Smooth muscle cell (in vitro differentiated cells): Measurements from ENCODE around the gene PTPRU. TPM values are rescaled to one million over a fixed set of nuclear protein-coding genes. Genes with fewer than 3 reads are reported as not detected.
A peak's percentile ranks its signal among the peaks of the same experiment; 100 is the strongest.

ENCODE experiments used
- DNase-seq: peaks from one replicate; lab custom pipeline; 2025; ENCODE audit not compliant: unreplicated experiment; lab: John Stamatoyannopoulos, UW
- H2AFZ ChIP-seq: fragments of 200-600 bp; sonication (generic); 2 replicates; pipeline ENCODE4 v1.6.0; 2016; ENCODE audit warnings: antibody characterized with exemption, low read depth, mild to moderate bottlenecking
- H3F3A ChIP-seq: fragments of 200-600 bp; sonication (generic); 2 replicates; pipeline ENCODE4 v1.6.0; 2017; ENCODE audit warnings: antibody characterized with exemption, low read depth
- H3K27ac ChIP-seq: fragments of 200-600 bp; sonication (generic); 2 replicates; pipeline ENCODE4 v1.5.1; 2016; ENCODE audit warnings: low read depth, mild to moderate bottlenecking
- H3K27me3 ChIP-seq: fragments of 200-600 bp; sonication (generic); 2 replicates; pipeline ENCODE4 v1.6.1; 2016; ENCODE audit warnings: low read depth, mild to moderate bottlenecking
- H3K36me3 ChIP-seq: fragments of 200-600 bp; sonication (generic); 2 replicates; pipeline ENCODE4 v1.5.1; 2016; ENCODE audit warnings: low read depth
- H3K4me1 ChIP-seq: fragments of 200-600 bp; sonication (generic); 2 replicates; pipeline ENCODE4 v1.5.1; 2016; ENCODE audit warnings: low read depth
- H3K4me2 ChIP-seq: fragments of 200-600 bp; sonication (generic); 2 replicates; pipeline ENCODE4 v1.6.0; 2016; ENCODE audit warnings: mild to moderate bottlenecking
- H3K4me3 ChIP-seq: fragments of 200-600 bp; sonication (generic); 2 replicates; pipeline ENCODE4 v1.5.1; 2016; ENCODE audit warnings: mild to moderate bottlenecking
- H3K79me2 ChIP-seq: fragments of 200-600 bp; sonication (generic); 2 replicates; pipeline ENCODE4 v1.6.0; 2016; ENCODE audit warnings: low read depth, mild to moderate bottlenecking
- H3K9ac ChIP-seq: fragments of 200-600 bp; sonication (generic); 2 replicates; pipeline ENCODE4 v1.6.0; 2016; ENCODE audit warnings: low read depth
- H3K9me3 ChIP-seq: fragments of 200-600 bp; sonication (generic); replicated peaks from 2 replicates; pipeline ENCODE4 v1.5.1; 2016; ENCODE audit warnings: low read depth
- H4K20me1 ChIP-seq: fragments of 200-600 bp; sonication (generic); 2 replicates; pipeline ENCODE4 v1.6.0; 2016; ENCODE audit warnings: low read depth
- WGBS: methylation state at CpG from one replicate; pipeline ENCODE4 v1.1.7; 2016; ENCODE audit warnings: low lambda C conversion rate; 5-methylcytosine and 5-hydroxymethylcytosine counted together
- polyA plus RNA-seq: library from polyadenylated mRNA; unstranded; fragments of >200 nt; fragmentation: Nextera tagmentation; extraction: Ambion mirVana; gene quantifications from 2 replicates; pipeline ENCODE4 v1.2.1, GENCODE V29; 2016
- total RNA-seq: library from RNA; depleted of rRNA; stranded (reverse); fragments of >200 nt; gene quantifications from 2 replicates; pipeline ENCODE4 v1.2.3, GENCODE V29; 2014
- TF ChIP-seq, protein P1 (sequence below): fragments of 200-600 bp; sonication (generic); IDR thresholded peaks from 2 replicates; pipeline ENCODE4 v1.5.1; 2017; ENCODE audit warnings: borderline replicate concordance, mild to moderate bottlenecking, antibody characterized with exemption; ENCODE audit not compliant: insufficient read depth, poor library complexity, severe bottlenecking

The PTPRU gene
- total and polyA plus RNA-seq, 2 experiments from 2014 or later = 41.1 to 67.8 TPM

GRCh38 chr1:29197590-29197924, 38.8 kb upstream of the PTPRU start:
- Histone ChIP-seq H3K79me2 (no peaks in the 10 kb centered on the region), H3K9ac (peak overlapping the region; percentile 26)
- DNase-seq = no peak

DNA sequence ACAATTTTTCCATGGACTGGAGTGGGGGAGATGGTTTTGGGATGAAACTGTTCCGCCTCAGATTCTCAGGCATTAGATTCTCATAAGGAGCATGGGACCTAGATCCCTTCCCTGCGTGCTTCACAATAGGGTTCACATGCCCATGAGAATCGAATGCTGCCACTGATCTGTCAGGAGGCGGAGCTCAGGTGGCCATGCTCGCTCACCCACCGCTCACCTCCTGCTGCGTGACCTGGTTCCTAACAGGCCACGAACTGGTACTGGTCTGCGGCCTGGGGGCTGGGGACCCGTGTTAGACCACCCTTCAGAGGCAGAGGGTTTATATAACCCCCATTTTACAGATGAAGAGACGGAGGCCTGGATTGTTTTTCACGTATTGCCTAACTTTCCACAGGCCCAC, 38.3 kb upstream of the PTPRU start:
- Histone ChIP-seq H3K4me3 (no peak overlapping the region), H3F3A (peaks cover 23% of the 10 kb centered on the region), H3K9ac (no peak overlapping the region), H4K20me1 (no peaks in the 10 kb centered on the region), H3K9me3 (no peaks in the 10 kb centered on the region), H3K4me2 (no peak overlapping the region), H3K27ac (peak overlapping the region; percentile 85), H3K79me2 (no peaks in the 10 kb centered on the region), H2AFZ (no peak overlapping the region), H3K27me3 (no peaks in the 10 kb centered on the region), H3K4me1 (peaks cover 7% of the 10 kb centered on the region), H3K36me3 (no peaks in the 10 kb centered on the region)
- TF ChIP-seq, protein P1, sequence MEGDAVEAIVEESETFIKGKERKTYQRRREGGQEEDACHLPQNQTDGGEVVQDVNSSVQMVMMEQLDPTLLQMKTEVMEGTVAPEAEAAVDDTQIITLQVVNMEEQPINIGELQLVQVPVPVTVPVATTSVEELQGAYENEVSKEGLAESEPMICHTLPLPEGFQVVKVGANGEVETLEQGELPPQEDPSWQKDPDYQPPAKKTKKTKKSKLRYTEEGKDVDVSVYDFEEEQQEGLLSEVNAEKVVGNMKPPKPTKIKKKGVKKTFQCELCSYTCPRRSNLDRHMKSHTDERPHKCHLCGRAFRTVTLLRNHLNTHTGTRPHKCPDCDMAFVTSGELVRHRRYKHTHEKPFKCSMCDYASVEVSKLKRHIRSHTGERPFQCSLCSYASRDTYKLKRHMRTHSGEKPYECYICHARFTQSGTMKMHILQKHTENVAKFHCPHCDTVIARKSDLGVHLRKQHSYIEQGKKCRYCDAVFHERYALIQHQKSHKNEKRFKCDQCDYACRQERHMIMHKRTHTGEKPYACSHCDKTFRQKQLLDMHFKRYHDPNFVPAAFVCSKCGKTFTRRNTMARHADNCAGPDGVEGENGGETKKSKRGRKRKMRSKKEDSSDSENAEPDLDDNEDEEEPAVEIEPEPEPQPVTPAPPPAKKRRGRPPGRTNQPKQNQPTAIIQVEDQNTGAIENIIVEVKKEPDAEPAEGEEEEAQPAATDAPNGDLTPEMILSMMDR = no peak
- 94% methylated on average over 12 of the region's 12 CpGs for WGBS
- no peak for DNase-seq

More at GRCh38 chr1:29197590-29197924, 38.8 kb upstream of the PTPRU start:
- Histone ChIP-seq H3K27ac (peak overlapping the region; percentile 85), H3K4me3 (no peak overlapping the region), H3K9me3 (no peaks in the 10 kb centered on the region), H3K27me3 (no peaks in the 10 kb centered on the region), H3K36me3 (no peaks in the 10 kb centered on the region), H3K4me2 (no peak overlapping the region), H3K4me1 (peaks cover 6% of the 10 kb centered on the region), H3F3A (peaks cover 22% of the 10 kb centered on the region), H2AFZ (no peak overlapping the region), H4K20me1 (no peaks in the 10 kb centered on the region)
- WGBS = 65% methylated on average over 2 of the region's 2 CpGs
- TF ChIP-seq, protein P1 = peak; percentile 39

DNA sequence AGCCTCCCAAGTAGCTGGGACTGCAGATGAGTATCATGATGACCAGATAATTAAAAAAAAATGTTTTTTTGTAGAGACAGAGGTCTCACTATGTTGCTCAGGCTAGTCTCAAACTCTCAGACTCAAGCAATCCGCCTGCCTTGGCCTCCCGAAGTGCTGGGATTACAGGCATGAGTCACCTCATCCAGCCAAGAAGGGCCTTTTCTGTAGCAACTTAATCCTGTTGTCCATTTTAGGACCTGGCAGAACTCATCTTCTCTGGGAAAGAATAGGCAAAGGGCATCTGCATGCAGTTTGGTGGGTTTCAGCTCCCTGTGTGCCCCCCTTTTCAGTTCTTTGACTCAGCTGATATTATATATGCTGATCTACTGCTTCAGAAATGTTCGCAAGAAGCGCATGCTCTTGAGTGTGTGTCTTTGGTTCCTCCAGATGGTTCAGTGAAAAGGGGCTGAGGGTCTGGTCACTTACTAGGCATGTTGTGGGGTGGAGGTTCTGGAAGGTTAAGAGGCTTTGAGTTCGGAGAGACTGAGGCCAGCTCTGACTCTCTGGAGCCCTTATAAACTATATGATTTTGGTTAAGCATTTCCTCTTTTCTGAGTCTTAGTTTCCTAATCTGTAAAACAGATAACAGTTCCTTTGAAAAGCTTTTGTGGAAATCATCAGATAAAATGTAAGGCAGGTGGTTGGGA, 35.3 kb upstream of the PTPRU start:
- peaks cover 23% of the 10 kb centered on the region for H3F3A ChIP-seq
- no peaks in the 10 kb centered on the region for H3K79me2 ChIP-seq
- 31% methylated on average over 5 of the region's 5 CpGs for WGBS
- no peaks in the 10 kb centered on the region for H3K36me3 ChIP-seq
- peak overlapping the region; percentile 59 for H3K4me2 ChIP-seq
- DNase-seq = no peak
- H3K4me1 ChIP-seq = peaks cover 7% of the 10 kb centered on the region
- no peak overlapping the region for H3K4me3 ChIP-seq
- TF ChIP-seq, protein P1 = no peak
- no peaks in the 10 kb centered on the region for H3K9me3 ChIP-seq
- H3K9ac ChIP-seq = peak overlapping the region; percentile 41
- H4K20me1 ChIP-seq = no peaks in the 10 kb centered on the region
- H2AFZ ChIP-seq = no peak overlapping the region
- H3K27me3 ChIP-seq = no peaks in the 10 kb centered on the region
- peak overlapping the region; percentile 98 for H3K27ac ChIP-seq

- H3K36me3 ChIP-seq = no peaks in the 10 kb centered on the region
- no peaks in the 10 kb centered on the region for H4K20me1 ChIP-seq
- H3K79me2 ChIP-seq = no peaks in the 10 kb centered on the region
- H3F3A ChIP-seq = peaks cover 18% of the 10 kb centered on the region
- no peaks in the 10 kb centered on the region for H3K27me3 ChIP-seq
- H3K4me3 ChIP-seq = no peak overlapping the region
- peak overlapping the region; percentile 59 for H3K4me2 ChIP-seq
- DNase-seq = no peak
- TF ChIP-seq, protein P1 = no peak
- 58% methylated on average over 6 of the region's 6 CpGs for WGBS
- H3K27ac ChIP-seq = peak overlapping the region; percentile 98
- H3K9ac ChIP-seq = peak overlapping the region; percentile 72
- peaks cover 7% of the 10 kb centered on the region for H3K4me1 ChIP-seq
- H3K9me3 ChIP-seq = no peaks in the 10 kb centered on the region
- no peak overlapping the region for H2AFZ ChIP-seq
Measured at GRCh38 chr1:29201595-29202051, 34.7 kb upstream of the PTPRU start.
